PFSK-1 (cell line): ENCODE data around the gene CYP3A7.

Source experiments
- FOXP2 ChIP-seq: optimal IDR thresholded peaks from 2 replicates; pipeline ENCODE3; 2011; ENCODE audit warnings: borderline replicate concordance, control low read depth, inconsistent platforms; ENCODE audit not compliant: insufficient read depth; ENCODE audit errors: extremely low read length, extremely low read depth
- POLR2AphosphoS5 ChIP-seq: IDR thresholded peaks from 2 replicates; pipeline ENCODE4 v1.6.1; 2012; ENCODE audit warnings: low read depth, mild to moderate bottlenecking, control low read depth, low read length, moderate library complexity
- SIN3A ChIP-seq: IDR thresholded peaks from 2 replicates; pipeline ENCODE4 v1.6.1; 2012; ENCODE audit warnings: mild to moderate bottlenecking, low read length, moderate library complexity, borderline replicate concordance; ENCODE audit not compliant: insufficient read depth
- TAF1 ChIP-seq: IDR thresholded peaks from 2 replicates; pipeline ENCODE4 v1.6.1; 2012; ENCODE audit warnings: low read length, control low read depth, borderline replicate concordance; ENCODE audit not compliant: insufficient read depth
- TF ChIP-seq, protein P1 (sequence below), 2 experiments: IDR thresholded peaks; 2 replicates each; pipeline versions ENCODE4 v1.6.1 to v1.8.0; 2011 to 2012; ENCODE audit warnings: low read depth in 2 of 2, low read length in 2 of 2, control low read depth in 1 of 2, inconsistent platforms in 1 of 2, mild to moderate bottlenecking in 1 of 2, moderate library complexity in 1 of 2; ENCODE audit not compliant: insufficient read depth in 1 of 2

CYP3A7 gene

DNA sequence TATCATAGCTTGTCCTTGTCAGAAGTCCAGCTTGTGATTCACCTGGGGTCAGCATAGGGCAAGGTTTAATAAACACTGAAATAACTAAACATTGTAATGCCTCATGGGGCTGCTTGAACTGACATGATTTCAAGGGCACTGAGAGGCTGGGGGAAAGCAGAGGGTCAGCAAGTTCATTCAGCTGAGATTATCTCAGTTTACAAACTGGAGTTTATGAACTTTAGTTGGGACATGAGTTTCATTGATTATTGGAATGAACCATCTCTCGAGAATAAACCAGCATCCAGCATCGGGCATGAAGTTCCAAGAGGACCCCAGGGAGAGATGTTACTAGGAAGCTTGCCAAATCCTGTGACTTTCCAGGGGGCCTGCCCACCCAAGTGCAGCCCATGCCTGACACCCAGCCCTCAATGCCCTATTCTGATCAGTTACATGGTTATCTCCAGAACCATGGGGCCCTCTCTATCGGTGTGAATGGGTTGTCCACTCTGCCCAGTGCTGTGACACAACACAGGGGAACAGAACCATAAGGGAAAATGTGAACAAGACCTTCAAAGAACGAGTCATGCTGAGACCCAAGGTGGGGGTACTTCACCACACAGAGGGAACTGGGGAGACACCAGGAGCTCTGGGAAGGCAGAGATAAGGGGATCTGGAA is 7.9 kb upstream of the CYP3A7 start:
- TF ChIP-seq TAF1: no peak
- TF ChIP-seq, protein P1, sequence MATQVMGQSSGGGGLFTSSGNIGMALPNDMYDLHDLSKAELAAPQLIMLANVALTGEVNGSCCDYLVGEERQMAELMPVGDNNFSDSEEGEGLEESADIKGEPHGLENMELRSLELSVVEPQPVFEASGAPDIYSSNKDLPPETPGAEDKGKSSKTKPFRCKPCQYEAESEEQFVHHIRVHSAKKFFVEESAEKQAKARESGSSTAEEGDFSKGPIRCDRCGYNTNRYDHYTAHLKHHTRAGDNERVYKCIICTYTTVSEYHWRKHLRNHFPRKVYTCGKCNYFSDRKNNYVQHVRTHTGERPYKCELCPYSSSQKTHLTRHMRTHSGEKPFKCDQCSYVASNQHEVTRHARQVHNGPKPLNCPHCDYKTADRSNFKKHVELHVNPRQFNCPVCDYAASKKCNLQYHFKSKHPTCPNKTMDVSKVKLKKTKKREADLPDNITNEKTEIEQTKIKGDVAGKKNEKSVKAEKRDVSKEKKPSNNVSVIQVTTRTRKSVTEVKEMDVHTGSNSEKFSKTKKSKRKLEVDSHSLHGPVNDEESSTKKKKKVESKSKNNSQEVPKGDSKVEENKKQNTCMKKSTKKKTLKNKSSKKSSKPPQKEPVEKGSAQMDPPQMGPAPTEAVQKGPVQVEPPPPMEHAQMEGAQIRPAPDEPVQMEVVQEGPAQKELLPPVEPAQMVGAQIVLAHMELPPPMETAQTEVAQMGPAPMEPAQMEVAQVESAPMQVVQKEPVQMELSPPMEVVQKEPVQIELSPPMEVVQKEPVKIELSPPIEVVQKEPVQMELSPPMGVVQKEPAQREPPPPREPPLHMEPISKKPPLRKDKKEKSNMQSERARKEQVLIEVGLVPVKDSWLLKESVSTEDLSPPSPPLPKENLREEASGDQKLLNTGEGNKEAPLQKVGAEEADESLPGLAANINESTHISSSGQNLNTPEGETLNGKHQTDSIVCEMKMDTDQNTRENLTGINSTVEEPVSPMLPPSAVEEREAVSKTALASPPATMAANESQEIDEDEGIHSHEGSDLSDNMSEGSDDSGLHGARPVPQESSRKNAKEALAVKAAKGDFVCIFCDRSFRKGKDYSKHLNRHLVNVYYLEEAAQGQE (IDR thresholded peaks at IDR 0.05; ENCODE audit: insufficient read depth in 1 of 2, low read depth in 2 of 2, low read length in 2 of 2): no peak
- TF ChIP-seq FOXP2: no peak
- TF ChIP-seq POLR2AphosphoS5: no peak
- TF ChIP-seq SIN3A: no peak

DNA sequence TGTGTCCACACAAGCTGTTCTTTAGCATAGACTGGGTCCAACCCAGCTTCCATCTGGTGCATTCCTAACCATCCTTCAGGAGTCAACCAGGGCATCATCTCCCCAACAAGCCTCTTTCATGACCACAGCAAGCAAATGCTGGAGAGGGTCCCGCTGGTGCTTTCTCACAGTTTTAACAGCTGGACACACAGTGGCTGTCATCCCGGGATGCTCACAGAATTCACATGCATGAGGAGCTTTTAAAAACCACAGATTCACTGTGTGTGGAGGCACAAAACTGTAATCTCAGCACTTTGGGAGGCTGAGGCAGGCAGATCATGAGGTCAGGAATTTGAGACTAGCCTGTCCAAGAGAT is 6.4 kb upstream of the CYP3A7 start:
- TF ChIP-seq TAF1: no peak

GRCh38 chr7:99740573-99741440 is 5.8 kb upstream of the CYP3A7 start:
- TF ChIP-seq POLR2AphosphoS5 (no peak), FOXP2 (no peak), TAF1 (no peak), SIN3A (no peak)
- TF ChIP-seq, protein P1 (IDR thresholded peaks at IDR 0.05; ENCODE audit: insufficient read depth in 1 of 2, low read depth in 2 of 2, low read length in 2 of 2): no peak

DNA sequence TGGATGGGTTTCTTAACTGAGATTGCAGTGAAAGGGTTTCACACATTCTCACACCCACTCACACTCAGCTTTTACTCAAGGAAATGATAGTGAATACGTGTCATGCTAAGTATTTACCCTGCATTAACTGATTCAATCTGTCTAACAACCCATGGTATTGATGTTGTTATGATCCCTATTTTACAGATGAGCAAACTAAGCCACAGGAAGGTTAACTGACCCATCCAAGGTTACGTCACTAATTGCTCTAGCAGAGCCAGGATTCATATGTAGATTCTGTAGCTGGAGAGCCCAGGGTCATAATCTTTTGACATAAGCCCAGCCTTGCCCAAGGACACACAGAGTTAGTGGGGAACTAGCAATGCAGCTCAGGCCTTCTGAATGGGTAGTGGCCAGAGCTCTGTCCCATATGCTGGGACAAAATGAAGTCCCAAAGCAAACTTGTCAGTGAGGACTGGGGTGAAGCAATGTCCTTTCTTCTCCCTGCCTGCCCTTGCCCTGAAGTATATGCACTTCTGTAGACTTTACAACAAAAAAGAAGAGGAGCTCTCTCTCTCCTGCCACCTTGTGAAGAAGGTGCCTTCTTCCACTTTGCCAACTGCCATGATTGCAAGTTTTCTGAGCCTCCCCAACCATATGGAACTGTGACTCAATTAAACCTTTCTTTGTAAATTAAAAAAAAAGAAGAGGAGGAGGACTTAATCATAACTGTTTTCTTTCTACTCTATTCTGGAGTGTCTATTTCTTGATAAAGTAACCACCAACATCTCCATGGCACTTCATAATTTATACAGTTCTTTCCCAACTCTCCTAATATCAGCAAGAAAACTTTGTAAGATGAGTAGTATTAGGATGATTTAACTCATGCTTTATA is 4.9 kb upstream of the CYP3A7 start:
- no peak for TF ChIP-seq SIN3A
- no peak for TF ChIP-seq TAF1
- no peak for TF ChIP-seq FOXP2
- no peak for TF ChIP-seq POLR2AphosphoS5
- TF ChIP-seq, protein P1 (IDR thresholded peaks at IDR 0.05; ENCODE audit: insufficient read depth in 1 of 2, low read depth in 2 of 2, low read length in 2 of 2): no peak

- TF ChIP-seq SIN3A (no peak), POLR2AphosphoS5 (no peak), FOXP2 (no peak), TAF1 (no peak)
- TF ChIP-seq, protein P1 (IDR thresholded peaks at IDR 0.05; ENCODE audit: insufficient read depth in 1 of 2, low read depth in 2 of 2, low read length in 2 of 2): no peak
These were observed 2.7 kb upstream of the CYP3A7 start for GRCh38 chr7:99737726-99738125.
